ENCODE results near the gene LCT. TPM values are rescaled to one million over a fixed set of nuclear protein-coding genes. Genes with fewer than 3 reads are reported as not detected.

The LCT gene
- total and polyA plus RNA-seq, 2 of the 4 experiments (the other 2 are of a cell fraction): under 0.01 TPM; not detected in 1

- H3K9ac ChIP-seq (ENCODE audit: low read depth, low read length): no peak overlapping the region
- no peak overlapping the region for H3K56ac ChIP-seq (ENCODE audit: extremely low read depth, insufficient read depth, low read length)
- H2AFZ ChIP-seq (replicated peaks; ENCODE audit: low read length, poor library complexity): no peak overlapping the region
- H3K18ac ChIP-seq (ENCODE audit: low read depth, low read length): no peak overlapping the region
- ChIA-PET CTCF (no interaction called here), POLR2A (ENCODE audit: unreplicated experiment) (no interaction called here)
- H3K4me1 ChIP-seq (ENCODE audit: control insufficient read depth, insufficient read depth, low read length): peaks cover 4% of the 10 kb centered on the region; the same call in 1 of the 2 replicates
- H2BK5ac ChIP-seq (ENCODE audit: low read depth, low read length, poor library complexity, severe bottlenecking): no peak overlapping the region
- no peak overlapping the region for H4K5ac ChIP-seq (ENCODE audit: low read depth, low read length)
- H3K4me2 ChIP-seq (ENCODE audit: low read depth, low read length): no peak overlapping the region
- H3K9me1 ChIP-seq (ENCODE audit: insufficient read depth, low read length): no peaks in the 10 kb centered on the region
- no peak overlapping the region for H2AK9ac ChIP-seq (replicated peaks; ENCODE audit: low read depth, low read length, poor library complexity)
- no peak overlapping the region for H3K23ac ChIP-seq (ENCODE audit: low read depth, low read length)
- ATAC-seq (ENCODE audit: low read depth) (no peak), DNase-seq (no peak)
- no peak for TF ChIP-seq SMC3 (IDR thresholded peaks at IDR 0.05; ENCODE audit: low read depth, low read length)
- no peak for TF ChIP-seq RCOR1 (IDR thresholded peaks at IDR 0.05; ENCODE audit: insufficient replicate concordance, low read length)
- TF ChIP-seq RAD21 (IDR thresholded peaks at IDR 0.05; ENCODE audit: low read length): no peak
- TF ChIP-seq BHLHE40 (IDR thresholded peaks at IDR 0.05; ENCODE audit: low read depth, low read length): no peak
- no peak for TF ChIP-seq MAZ (IDR thresholded peaks at IDR 0.05; ENCODE audit: borderline replicate concordance, low read depth, low read length)
- TF ChIP-seq POLR2A (IDR thresholded peaks at IDR 0.05; ENCODE audit: low read depth, low read length): no peak
- no peak for TF ChIP-seq MXI1 (IDR thresholded peaks at IDR 0.05; ENCODE audit: borderline replicate concordance, low read depth, low read length)
- no peak for TF ChIP-seq CHD1 (IDR thresholded peaks at IDR 0.05; ENCODE audit: low read depth, low read length)
- no peak for TF ChIP-seq FOS (IDR thresholded peaks at IDR 0.05; ENCODE audit: low read depth, low read length)
- no peak for TF ChIP-seq CEBPB (IDR thresholded peaks at IDR 0.05; ENCODE audit: low read depth, low read length)
- TF ChIP-seq MAFK (IDR thresholded peaks at IDR 0.05; ENCODE audit: low read depth, low read length): no peak
- no peak for TF ChIP-seq CTCF (conservative IDR thresholded peaks at IDR 0.05; ENCODE audit: low read depth, low read length)
- no peaks in the 10 kb centered on the region for H4K20me1 ChIP-seq (ENCODE audit: insufficient read depth, low read length)
- H4K8ac ChIP-seq (ENCODE audit: low read depth in 2 of 2, low read length in 2 of 2): no peak overlapping the region
- WGBS, 2 experiments (ENCODE audit: extremely low coverage in 2 of 2, insufficient read length in 1 of 2): no CpG with 5 or more reads among the region's 1 CpG
- no peak overlapping the region for H3K4me3 ChIP-seq (ENCODE audit: insufficient read depth, low read depth, low read length)
- no peak overlapping the region for H2BK20ac ChIP-seq (ENCODE audit: low read depth, low read length)
- no peak overlapping the region for H2AK5ac ChIP-seq (ENCODE audit: low read depth, low read length)
- in situ Hi-C loops (cut with MboI; ENCODE audit: low sequenced_read_pairs): no loop called here
- H3K4ac ChIP-seq (ENCODE audit: low read depth, low read length): no peak overlapping the region
- peaks cover 15% of the 10 kb centered on the region for H3K36me3 ChIP-seq (ENCODE audit: control insufficient read depth, insufficient read depth, low read length)
- H3K79me1 ChIP-seq (ENCODE audit: low read depth in 1 of 2, low read length in 2 of 2): peaks cover 2 to 23% of the 10 kb centered on the region in 2 experiments
- H3K27ac ChIP-seq (ENCODE audit: insufficient read depth, low read length): no peak overlapping the region
- BruUV-seq (replicated peaks): no TSS peak
- H3K14ac ChIP-seq (replicated peaks; ENCODE audit: low read depth, low read length): no peak overlapping the region
- intact Hi-C loops (cut with micrococcal nuclease): no loop called here
- no peak overlapping the region for H4K91ac ChIP-seq (ENCODE audit: insufficient read depth, low read depth, low read length)
- H2BK15ac ChIP-seq (ENCODE audit: low read depth, low read length): no peak overlapping the region
- no peaks in the 10 kb centered on the region for H3K9me3 ChIP-seq (ENCODE audit: control insufficient read depth, insufficient read depth, low read length)
- dilution Hi-C loops (cut with HindIII; ENCODE audit: low sequenced_read_pairs, unreplicated experiment): no loop called here
- no peaks in the 10 kb centered on the region for H3K27me3 ChIP-seq (ENCODE audit: control insufficient read depth, insufficient read depth, low read length)
- no peak overlapping the region for H2BK120ac ChIP-seq (ENCODE audit: low read depth, low read length)
These were observed 33.6 kb upstream of the LCT start for GRCh38 chr2:135870571-135870970.

Data from IMR-90 (cell line).